ENCODE data around the gene EXD3.
A peak's percentile ranks its signal among the peaks of the same experiment; 100 is the strongest.
"Not testable (repeated sequence)": the region's sequence is repeated elsewhere in the genome, so short reads cannot be mapped to it uniquely, and the experiment has no call there.

EXD3 gene

DNA sequence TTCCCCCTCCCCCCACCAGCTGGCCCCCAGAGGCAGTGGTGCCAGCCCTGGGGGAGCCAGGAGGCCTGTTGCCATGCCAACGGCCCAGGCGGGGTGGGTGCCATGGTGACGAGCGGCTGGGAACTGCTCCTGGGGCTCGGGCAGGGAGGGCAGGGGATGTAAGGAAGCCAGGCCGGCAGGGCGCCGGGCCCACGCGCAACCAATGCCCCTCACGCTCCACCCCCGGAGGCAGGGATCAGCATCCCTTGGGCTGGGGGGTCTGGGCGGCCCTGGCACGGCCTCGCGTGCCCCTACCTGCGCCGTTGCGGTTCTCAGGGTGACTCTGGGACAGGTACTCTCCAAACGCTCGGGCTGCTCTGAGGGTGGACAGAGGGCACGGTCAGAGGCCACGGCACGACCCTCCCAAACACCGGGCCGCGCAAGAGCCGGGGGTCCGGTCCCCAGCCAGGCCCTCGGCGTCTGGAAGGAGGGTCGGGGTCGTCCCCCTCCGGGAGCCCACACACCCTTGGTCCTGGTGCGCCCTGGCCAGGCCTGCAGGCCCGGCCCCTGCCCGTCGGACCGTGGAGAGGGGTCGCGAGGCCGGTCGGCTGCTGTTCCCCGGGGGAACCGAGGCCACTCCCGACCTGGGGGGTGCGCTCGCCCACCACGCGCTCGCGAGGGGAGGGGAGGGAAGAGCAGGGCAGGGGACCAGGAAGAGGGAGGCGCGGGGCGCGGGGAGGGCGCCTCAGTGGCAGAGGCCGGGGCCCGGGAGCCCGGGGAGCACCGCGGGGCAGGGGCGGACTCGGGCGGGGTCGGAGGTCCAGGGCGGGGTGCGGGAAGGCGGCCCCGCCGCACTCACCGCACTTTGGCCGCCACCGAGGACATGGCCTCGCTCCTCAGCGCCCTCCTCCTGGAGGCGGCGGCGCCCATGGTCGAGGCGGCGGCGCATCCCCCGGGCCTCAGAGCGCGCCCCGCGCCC is 35.5 kb upstream of the EXD3 start:
- no peak for DNase-seq

DNA sequence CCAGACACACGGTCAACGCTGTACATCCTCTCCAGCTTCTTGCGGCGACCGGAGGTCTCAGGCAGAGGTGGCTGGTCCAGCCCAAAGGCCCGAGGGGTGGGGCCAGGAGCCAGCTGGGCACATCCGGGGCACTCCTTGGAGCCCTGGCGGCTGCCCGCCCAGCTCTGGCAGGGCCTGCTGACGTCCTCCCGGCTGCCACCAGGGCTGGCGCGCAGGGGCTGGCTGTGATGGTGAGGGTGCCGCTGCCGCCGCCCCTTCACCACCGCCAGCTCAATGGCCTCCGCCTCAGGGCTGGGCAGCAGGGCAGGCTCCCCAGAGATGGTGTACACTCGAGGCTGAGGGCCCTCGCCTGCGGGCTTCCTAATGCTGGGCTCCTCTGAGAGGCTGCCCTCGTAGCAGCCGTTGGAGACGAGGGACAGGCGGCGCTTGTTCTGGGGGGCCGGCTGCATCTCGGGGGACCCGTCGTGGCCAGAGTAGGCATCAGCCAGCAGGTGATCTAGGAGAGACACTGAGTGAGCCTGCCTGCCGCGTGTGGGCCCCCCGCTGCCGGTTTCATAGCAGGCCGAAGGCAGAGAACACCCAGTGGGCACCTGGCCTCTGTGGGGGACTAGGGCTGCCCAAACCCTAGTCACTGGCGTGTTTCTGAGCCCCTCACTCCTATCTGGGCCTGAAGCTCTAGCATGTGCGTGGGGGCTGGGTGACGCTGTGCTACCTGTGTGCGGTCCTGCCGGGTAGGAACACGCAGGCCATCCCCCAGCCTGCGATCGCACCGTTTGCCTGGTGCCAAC is 34.6 kb upstream of the EXD3 start:
- no peak for DNase-seq

DNA sequence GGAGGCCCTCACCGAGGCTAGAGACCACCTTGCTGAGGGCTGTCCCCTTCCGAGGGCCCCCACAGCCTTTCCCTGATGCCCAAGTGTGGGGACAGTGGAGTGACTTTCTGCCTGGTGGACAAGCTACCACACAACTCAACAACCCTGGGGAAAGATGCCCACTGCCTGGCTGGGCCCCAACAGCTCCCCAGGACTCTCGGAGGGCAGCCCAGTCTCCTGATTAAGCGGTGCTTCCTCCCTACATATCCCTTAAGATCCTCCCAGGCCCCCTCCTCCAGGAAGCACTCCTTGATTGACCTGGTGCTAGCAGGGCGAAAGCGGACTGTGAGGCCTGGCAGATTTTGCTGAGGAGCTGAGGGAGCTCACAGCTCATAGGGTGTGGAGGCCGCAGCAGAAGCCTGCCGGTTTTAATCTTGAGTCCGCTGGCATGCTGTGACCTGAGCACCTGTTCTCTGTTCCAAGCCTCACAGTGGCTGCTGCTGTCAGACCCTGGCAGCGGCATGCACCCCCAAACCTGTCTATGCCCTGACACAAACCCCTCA is 34.0 kb upstream of the EXD3 start:
- no peak for DNase-seq

DNA sequence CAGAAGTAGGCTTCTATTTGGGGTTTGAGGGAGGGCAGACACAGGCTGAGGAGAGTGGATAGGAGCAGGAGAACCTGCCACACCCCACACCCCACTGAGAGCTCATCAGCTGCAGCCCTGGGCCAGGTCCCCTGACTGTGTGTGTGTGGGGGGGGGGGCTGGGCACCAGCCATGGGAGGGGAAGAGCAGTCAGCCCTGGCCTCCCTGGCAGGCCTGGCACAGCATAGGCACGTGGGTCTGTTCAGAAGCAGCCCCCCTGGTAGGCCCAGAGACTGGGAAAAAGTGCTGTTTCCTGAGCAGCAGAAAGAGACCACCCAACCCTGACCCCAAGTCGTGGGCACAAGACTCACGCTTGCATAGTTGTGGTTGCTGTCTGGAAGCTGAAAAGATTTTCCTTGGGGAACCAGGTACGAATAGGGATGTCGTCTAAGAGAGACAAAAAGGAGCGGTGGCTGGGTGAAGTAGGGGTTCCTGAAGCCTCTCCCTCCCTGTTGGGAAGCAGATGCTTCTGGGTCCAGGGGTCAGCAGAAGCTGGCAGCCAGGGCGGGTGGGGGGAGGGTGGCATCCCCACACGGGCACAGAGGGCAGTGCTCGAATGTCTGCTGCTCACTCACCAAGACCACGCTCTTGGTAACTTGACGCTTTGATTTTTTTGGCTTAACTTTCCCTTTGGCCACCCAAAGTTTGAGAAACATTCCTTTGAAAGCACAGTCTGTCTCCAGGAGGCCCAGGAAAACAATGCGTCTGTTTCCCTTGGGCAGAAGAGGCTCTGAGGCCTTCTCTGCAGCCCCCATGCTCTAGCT is 33.3 kb upstream of the EXD3 start:
- peak; percentile 24 for DNase-seq

DNA sequence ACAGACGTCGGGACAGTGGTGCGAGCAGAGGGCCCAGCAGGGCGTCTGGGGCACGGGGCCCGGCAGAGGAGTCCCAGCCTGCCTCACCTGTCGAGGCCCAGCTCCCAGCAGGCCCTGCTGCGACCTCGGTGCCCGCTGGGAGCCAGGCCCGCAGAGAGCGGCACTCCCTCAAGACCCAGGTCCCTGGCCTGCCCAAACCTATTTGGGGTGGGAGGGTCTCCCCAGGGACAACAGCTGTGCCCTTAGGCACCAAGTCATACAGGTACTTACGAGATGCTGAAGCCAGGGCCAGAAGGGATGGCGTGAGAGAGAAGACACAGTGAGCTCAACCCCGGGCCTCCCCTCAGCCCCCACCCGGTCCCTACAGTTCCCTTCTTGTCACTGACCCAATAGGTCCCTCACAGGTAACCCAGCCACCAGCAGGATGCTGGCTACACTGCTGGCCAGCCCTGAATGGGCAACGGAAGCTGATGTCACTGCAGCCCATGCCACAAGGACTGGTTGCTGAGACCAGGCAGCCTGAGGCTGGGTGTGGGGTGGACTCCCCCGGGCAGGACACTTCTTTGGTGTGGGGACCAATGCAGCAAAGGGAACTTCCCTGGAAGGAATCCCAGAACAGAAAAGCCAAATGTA is 32.5 kb upstream of the EXD3 start:
- no peak for DNase-seq

DNA sequence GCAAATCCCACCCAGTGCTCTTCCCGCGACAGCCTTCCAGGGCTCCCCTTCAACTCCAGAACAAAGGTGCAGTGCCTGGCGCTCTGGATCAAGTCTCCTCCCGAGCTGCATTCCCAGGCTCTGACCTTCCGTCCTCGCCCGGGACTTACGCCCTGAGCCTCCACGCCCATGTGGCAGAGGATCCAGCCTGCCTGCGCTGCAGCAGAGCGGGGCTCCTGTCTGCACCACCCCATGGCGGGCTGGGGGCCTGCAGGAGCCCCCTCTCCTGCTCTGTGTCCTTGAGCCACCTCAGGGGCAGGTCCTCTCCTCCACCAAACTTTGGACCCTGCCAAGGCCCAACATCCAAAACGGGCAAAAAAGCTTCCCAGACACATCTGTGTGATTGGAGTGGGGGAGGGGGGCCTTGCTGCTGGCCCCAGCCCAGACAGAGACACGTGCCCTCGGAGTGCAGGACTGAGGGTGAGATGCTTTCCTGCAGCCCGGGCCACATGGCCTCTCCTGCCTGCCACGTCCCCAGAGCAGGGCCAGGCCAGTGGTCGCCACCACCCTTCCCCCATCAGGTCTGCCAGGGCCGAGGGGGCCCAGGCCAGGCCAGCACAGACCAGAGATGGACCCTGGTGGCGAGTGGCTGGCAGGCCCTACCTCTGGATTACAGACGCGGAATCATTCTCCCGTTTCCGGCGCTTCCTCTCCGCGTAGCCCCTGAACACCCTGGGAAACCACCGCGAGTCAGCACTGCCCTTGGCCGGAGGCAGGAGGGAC is 31.8 kb upstream of the EXD3 start:
- no peak for DNase-seq

DNA sequence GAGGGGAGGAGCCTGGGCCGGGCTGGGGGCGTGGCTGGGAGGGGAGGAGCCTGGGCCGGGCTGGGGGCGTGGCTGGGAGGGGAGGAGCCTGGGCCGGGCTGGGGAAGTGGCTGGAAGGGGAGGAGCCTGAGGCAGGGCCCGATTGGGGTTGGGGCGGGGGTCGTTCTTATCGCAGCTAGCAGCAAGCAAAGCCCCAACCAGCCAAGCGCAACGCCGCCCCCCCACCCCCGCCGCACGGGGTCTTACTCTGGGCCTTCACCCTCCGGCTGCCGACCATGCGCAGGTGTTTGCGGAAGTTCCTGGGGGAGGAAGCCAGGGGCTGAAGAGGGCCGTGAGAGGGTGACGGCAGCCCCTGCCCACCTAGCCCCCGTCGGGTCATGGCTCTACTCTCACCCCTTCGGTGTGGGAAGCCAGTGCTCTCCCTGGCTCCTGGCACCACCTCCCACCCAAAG is 31.2 kb upstream of the EXD3 start:
- DNase-seq, result peak; percentile 22

DNA sequence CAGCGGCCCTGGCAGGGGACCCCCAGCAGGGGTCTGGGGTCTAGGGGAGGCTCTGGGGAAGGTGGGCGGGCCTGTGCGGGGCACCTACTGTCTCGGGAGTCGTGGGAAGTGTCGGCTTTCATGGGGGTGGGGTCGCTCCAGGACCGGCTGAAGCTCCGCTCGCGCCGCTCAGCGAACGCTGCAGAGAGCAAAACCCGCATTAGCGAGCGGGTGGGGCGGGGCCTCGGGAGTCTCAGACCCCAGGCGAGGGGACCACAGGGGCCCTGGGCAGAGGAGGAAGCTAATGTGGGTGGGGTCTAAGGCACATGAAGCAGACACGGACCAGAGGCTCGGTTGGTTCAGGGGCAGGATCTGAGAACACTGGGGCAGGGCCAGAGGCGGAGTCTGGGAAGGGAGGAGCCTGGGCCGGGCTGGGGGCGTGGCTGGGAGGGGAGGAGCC is 30.7 kb upstream of the EXD3 start:
- DNase-seq, result peak; percentile 80

DNA sequence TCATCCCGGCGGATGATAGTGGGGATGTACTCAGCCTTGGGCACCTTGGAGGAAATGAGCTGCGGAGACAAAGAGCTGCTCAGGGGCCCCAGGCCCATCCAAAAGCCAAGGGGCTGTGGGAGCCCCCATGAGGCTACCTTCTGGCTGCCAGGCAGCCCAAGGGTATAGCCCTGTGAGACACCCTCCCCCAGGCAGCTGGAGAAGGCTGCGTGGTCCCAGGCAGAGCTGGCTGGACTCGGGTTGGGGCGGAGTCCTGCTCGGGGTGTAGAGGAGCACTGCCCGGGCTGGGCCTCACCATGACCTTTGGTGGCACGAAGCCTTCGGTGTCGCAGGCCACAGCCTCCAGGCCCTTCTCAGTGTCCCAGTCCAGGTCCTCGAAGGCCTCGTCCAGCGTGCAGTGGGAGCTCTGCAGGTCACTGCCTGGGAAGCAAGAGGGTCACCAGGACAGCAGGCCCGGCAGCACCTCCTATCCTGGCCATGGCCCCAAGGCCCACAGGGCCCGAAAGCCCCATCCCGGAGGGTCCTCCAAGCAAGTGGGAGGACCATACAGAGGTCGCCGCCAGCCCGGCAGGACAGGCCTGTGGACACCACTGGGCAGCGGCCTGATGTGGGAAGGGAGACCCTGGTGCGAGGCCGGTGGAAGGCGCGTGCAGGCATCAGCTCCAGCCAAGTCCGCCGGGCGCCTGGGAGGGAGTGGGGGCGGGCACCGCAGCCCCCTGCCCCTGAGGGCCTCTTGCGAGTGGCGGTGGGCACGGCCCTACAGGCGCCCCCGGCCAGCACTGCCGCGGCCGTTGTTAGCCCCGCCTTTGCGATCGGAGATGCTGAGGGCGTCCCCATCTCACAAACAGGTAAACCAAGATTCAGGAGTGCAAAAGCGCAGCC is 30.0 kb upstream of the EXD3 start:
- DNase-seq, result no peak

DNA sequence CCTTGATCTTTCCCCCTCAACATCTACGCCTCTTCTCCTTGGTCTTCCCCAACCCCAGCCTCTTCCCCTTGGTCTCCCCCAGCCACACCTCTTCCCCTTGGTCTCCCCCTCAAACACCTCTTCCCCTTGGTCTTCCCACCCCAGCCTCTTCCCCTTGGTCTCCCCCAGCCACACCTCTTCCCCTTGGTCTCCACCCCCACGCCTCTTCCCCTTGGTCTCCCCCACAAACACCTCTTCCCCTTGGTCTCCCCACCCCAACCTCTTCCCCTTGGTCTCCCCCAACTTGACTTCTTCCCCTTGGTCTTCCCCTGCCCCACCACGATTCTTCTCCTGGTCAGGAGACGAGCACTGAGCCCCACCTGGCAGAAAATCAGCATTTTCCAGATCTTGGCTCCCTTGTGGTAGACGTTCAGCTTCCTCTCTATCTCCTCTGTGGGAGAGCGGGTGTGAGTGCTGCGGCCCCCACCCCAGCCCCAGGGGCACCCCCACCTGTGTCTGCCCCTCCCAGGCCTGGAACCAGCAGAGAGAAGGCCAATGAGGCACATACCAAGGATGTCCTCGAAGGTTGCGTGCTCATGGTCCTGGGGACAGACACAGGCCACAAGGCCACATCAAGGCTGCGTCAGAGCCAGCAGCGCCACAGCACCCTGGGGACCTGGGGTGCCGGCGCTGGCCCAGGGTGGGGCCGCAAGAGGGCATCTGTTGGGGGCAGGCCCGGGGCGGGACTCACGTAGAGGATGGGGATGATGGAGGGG is 29.2 kb upstream of the EXD3 start:
- no peak for DNase-seq

DNA sequence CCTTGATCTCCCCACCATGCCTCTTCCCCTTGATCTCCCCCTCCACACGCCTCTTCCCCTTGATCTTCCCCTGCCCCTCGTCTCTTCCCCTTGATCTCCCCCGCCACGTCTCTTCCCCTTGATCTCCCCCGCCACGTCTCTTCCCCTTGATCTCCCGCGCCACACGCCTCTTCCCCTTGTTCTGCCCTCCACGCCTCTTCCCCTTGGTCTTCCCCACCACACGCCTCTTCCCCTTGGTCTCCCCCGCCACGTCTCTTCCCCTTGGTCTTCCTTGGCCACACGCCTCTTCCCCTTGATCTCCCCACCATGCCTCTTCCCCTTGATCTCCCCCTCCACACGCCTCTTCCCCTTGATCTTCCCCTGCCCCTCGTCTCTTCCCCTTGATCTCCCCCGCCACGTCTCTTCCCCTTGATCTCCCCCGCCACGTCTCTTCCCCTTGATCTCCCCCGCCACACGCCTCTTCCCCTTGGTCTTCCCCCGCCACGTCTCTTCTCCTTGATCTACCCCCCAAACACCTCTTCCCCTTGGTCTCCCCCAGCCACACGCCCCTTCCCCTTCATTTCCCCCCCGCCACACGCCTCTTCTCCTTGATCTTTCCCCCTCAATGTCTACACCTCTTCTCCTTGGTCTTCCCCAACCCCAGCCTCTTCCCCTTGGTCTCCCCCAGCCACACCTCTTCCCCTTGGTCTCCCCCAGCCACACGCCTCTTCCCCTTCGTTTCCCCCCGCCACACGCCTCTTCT is 28.5 kb upstream of the EXD3 start:
- not testable (repeated sequence) for DNase-seq

DNA sequence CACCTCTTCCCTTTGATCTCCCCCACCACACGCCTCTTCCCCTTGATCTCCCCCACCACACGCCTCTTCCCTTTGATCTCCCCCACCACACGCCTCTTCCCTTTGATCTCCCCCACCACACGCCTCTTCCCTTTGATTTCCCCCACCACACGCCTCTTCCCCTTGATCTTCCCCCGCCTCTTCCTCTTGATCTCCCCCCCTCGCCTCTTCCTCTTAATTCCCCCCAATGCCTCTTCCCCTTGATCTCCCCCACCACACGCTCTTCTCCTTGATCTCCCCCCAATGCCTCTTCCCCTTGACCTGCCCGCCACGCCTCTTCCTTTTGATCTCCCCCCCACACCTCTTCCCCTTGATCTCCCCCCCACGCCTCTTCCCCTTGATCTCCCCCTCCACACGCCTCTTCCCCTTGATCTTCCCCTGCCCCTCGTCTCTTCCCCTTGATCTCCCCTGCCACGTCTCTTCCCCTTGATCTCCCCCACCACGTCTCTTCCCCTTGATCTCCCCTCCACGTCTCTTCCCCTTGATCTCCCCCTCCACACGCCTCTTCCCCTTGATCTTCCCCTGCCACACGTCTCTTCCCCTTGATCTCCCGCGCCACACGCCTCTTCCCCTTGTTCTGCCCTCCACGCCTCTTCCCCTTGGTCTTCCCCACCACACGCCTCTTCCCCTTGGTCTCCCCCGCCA is 27.7 kb upstream of the EXD3 start:
- DNase-seq, result not testable (repeated sequence)

DNA sequence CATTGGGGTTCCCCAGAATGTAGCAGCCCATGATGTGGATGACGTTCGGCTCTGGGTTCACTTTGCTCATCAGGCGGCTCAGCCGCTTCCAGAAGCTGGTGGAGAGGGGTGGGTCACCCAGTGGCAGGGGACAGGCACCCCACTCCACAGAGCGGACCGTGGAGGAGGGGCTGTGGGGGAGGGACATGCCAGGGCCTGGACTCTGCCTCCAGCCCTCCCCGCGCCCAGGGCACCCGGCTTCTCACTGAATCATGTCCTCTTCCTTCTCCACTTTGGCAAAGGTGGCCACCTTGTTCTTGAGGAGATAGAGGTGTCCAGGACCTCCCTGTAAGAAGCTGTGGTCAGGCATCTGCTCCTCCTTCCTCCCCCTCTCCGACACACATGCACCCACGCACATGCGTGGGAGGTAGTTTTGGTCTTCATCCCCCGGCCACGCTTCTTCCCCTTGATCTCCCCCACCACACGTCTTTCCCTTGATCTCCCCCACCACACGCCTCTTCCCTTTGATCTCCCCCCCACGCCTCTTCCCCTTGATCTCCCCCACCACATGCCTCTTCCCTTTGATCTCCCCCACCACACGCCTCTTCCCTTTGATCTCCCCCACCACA is 27.1 kb upstream of the EXD3 start:
- no peak for DNase-seq

DNA sequence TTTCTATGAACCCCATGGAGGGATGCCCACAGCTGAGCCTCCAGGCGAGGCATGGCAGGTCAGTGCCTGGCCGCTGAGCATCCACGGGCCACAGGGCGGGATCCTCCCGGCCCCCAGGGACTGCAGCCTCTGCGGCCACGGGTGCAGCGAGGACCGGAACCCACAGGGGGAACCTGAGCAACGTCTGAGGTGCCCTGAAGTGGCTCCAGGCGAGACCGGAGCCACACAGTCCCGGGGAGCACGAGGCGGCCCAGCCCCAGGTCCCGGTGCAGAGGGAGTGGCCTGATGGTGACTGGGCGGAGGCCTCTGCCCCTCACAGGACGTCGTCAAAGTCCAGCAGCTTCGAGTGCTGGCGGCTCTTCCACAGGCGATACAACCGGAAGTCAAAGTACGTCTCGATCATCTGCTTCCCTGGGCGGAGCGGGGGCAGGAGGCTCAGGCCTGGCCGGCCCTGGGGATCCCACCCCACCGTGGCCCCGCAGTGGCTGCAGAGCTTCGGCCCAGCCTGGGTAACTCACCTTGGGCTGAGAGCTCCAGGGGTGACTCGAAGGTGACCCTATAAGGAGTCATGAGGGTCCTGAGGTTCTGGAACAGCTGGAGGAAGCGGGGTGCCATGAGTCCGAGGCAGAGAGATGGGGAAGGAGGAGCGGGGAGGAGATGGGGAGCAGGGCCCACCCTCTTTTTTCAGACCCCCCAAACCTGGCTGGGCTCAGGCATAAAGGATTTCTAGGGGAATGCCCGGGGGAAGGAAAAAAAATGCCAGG is 26.3 kb upstream of the EXD3 start:
- no peak for DNase-seq

DNA sequence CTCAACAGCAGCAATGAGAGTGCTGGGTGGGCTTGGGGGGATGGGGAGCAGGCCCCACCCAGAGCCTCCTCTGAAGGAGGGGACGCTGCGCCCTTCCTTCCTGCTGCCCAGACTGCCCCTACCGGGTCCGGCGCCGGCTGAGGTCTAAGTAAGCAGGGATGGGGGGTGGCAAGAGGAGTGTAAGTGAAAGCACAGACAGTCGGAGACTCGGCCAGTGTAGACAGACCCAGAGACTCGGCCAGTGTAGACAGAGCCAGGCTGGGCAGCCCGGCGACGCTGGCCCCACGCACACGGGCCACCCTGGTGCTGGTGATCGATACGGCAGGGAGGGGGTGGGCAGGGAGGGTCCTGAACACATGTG is 25.6 kb upstream of the EXD3 start:
- no peak for DNase-seq

DNA sequence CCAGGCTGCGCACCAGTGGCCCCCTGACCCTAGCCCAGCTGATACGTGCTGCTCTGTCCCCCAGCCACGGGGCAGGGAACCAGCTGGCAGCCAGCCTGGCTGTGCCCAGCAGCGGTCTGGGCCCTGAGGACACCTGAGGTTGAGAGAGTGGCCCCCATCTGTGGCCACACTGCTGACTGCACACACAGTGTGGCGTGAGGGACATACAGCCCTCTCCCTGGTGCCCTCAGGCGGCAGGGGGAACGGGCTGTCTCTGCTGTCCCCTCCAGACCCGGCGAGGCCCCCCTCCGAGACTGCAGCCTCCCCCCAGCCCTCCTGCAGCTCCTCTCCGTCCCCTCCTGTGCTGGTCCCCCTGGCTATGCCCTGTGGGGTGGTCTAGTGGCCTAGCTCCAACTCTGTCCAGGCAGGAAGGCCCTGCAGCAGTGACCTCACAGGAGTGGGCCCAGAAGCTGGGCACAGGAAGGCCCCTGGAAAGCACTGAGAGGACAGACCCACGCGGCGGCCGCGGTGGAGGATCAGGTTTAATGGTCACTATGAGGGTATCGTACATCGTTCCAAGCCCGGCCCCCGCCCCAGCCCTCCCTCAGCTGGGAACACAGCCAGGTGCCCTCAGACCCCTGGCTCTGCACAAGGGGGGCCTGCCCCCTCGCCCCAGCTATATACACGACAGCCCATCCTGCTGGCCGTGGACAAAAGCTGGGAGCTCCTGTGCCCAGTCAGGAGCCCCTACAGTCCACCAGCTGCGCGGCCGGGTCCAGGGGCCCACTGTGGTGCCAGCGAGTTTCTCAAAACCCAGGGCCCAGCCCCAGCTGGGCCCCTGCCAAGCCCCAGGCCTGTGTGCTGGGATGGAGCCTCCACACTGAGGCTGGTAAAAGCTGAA is 25.0 kb upstream of the EXD3 start:
- no peak for DNase-seq

Data from fibroblast of skin of right quadriceps (primary cell).